TTC549 (cell line): ENCODE measurements around the gene CAMK2N2.

Source experiments
- FAIRE-seq: peaks from 2 replicates; lab custom pipeline; 2012; peaks lifted over from hg19 to GRCh38; lab: Jason Lieb, UNC

CAMK2N2 gene

DNA sequence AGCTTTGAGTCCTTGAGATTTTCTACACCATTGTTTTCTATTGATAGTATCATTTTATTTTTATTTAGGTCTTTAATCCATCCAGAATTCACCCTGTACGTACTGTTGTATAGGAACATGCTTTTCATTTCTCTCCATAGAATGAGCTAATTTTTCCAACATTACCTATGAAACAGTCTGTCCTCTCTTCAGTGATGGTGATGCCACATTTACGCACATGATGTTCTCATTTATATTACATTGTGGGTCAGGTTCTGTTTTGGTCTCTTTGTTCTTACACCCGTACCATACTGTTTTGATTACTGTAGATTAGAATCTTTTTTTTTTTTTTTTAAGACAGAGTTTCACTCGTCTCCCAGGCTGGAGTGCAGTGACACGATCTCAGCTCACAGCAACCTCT lies 49.6 kb downstream of the CAMK2N2 start:
- no peak for FAIRE-seq

DNA sequence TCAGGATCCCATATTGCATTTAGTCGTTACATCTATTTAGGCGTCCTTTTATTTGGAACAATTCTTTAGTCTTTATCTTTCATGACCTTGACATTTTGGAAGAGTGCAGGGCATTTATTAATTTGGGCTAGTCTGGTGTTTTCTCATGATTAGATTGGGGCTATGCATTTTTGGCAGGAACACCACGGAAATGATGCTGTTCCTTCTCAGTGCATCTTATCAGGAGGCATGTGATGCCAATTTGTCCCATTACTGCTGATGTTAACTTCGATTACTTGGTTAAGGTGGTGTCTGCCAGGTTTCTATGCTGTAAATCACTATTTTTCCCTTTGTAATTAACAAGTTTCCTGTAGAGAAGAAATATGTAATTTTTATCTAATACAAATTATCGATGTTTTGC lies 50.1 kb downstream of the CAMK2N2 start:
- no peak for FAIRE-seq
